Activated T-helper 1 cell treated with Interleukin-2 at 50 U/mL for 16 hours (primary cell): Measurements from ENCODE around the gene ZNF101.

Experiments
- DNase-seq: peaks from one replicate; pipeline ENCODE4 v3.0.0-alpha.2; 2020; ENCODE audit warnings: low read depth

The ZNF101 gene

DNA sequence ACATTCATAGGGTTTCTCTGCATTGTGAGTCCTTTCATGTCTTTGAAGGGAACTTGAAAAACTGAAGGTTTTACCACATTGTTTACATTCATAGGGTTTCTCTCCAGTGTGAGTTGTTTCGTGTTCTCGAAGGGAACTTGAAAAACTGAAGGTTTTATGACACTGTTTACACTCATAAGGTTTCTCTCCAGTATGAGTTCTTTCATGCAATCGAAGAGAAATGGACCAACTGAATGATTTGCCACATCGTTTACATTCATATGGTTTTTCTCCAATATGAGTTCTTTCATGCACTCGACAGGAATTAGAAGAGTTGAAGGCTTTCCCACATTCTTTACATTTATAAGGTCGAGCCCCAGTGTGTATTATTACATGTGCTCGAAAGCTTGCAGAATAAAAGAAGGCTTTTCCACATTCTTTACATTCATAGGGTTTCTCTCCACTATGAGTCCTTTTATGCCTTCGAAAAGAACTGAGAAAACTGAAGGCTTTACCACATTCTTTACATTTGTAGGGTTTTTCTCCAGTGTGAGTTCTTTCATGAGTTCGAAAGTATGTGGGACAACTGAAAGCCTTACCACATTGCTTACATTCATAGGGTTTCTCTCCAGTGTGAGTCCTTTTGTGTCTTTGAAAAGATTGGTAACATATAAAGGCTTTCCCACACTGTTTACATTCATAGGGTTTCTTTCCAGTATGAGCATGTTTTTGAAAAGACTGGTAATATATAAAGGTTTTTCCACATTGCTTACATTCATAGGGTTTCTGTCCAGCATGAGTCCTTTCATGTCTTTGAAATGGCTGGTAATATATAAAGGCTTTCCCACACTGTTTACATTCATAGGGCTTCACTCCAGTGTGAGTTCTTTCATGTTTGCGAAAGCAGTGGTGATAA lies 43.5 kb downstream of the ZNF101 start:
- DNase-seq = no peak

DNA sequence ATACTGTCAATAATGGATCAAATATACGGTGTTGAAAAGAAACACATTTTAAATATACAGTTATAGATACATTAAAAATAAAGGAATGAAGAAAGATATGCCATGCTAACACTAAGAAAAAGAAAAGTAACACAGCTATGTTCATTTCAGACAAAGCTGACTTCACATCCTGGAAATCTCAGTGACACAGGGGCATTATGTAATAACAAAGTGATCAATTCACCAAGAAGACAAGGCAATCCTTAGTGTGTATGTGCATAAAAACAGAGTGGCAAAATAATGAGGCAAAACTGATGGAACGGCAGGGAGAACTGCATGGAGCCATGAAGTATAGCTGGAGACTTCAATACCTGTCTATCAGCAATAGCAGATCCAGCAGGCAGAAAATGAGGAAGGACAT lies 51.2 kb downstream of the ZNF101 start:
- DNase-seq = no peak

DNA sequence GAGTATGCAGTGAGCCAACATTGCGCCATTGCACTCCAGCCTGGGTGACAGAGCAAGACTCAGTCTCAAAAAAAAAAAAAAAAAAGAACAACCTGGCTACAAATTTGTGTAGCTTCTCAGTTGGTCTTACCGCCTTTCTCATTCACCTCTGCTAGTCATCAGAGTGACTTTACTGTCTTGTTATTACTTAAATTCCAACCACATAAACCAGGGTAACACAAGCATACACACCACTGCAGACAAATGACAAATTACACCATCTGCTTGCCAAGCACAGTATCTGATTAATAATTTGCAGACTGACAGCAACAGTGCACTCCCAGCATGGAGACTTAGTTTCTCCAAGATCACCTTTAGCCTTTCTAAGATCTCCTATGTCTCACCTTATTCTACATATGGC lies 53.3 kb downstream of the ZNF101 start:
- DNase-seq = no peak

- peak; percentile 82 for DNase-seq
Observed at GRCh38 chr19:19732579-19733501, 64.2 kb downstream of the ZNF101 start, which contains the start of gene ZNF14. Gene ZNF14, minus strand, starts transcription at chr19:19733112. Its CDS starts 154 bp downstream, at chr19:19732958.
